ENCODE data around the gene TOP2B.

The TOP2B gene

DNA sequence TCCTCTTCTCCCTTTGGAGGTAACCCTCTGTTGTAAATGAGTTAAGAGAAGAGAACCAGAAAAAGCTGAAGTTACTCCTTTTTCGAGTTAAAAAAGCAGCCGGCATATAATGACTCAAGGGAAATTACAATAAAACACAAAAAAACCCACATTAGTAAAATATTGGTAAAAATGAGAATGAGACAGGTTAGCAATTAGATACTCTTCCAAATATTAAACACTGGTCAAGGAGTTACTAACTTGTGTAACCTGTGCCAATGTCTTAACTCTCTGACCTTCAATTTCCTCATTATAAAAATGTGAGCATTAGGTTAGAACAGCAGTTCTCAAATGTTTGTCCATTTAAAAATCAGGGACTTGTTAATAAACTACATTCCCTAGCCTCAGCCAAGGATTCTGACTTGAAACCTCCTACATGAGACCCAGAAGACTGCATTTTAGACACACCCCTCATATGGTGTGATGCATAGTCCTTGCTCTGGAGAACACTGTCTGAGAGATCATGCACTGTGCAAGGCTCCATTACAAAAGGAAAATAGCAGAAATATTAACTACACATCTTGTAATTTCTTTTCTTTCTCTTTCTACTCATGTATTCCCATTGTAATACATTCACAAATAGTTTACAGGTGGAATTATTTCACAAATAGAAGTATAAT is 42.7 kb upstream of the TOP2B start:
- no peak overlapping the region for H2BK12ac ChIP-seq (ENCODE audit: low read length)
- H2BK5ac ChIP-seq (ENCODE audit: low read depth, low read length, poor library complexity) = no peak overlapping the region
- no peak overlapping the region for H3K9ac ChIP-seq (ENCODE audit: low read length)
- H3K4me3 ChIP-seq (ENCODE audit: low read depth, low read length) = no peak overlapping the region
- H2AFZ ChIP-seq (ENCODE audit: insufficient read depth, low read length, poor library complexity) = no peak overlapping the region
- no peak overlapping the region for H3K23ac ChIP-seq (ENCODE audit: low read length)
- H3K79me2 ChIP-seq (ENCODE audit: control insufficient read depth, insufficient read depth, low read length, poor library complexity) = no peaks in the 10 kb centered on the region
- no peaks in the 10 kb centered on the region for H3K79me1 ChIP-seq (ENCODE audit: low read length)
- no peaks in the 10 kb centered on the region for H3K27me3 ChIP-seq (ENCODE audit: insufficient read depth, low read length)
- DNase-seq = no peak
- no peak overlapping the region for H3K27ac ChIP-seq (ENCODE audit: low read depth, low read length)
- H4K91ac ChIP-seq (ENCODE audit: low read depth, low read length) = no peak overlapping the region
- H3K36me3 ChIP-seq (ENCODE audit: control insufficient read depth in 1 of 2, insufficient read depth in 2 of 2, low read length in 2 of 2) = no peaks in the 10 kb centered on the region
- H3K14ac ChIP-seq (ENCODE audit: low read length) = no peak overlapping the region
- H3K9me3 ChIP-seq (ENCODE audit: insufficient read depth, low read depth, low read length) = peaks cover 1% of the 10 kb centered on the region
- H2AK5ac ChIP-seq (ENCODE audit: low read length) = no peak overlapping the region
- no peak overlapping the region for H4K12ac ChIP-seq (ENCODE audit: low read depth, low read length)
- no peak overlapping the region for H3K4ac ChIP-seq (ENCODE audit: low read depth, low read length)
- no peak overlapping the region for H4K8ac ChIP-seq (ENCODE audit: low read depth, low read length)
- H3K18ac ChIP-seq (ENCODE audit: low read length) = no peak overlapping the region
- no peak overlapping the region for H3K4me2 ChIP-seq (ENCODE audit: low read length)
- no peak overlapping the region for H2BK120ac ChIP-seq (ENCODE audit: insufficient read depth, low read length, poor library complexity)
- H3K4me1 ChIP-seq (ENCODE audit: control insufficient read depth in 1 of 2, insufficient read depth in 2 of 2, low read length in 2 of 2) = no peaks in the 10 kb centered on the region
- WGBS (ENCODE audit: extremely low coverage, insufficient coverage, insufficient read length) = no CpG with 5 or more reads among the region's 2 CpGs

GRCh38 chr3:25706213-25706612 is 41.5 kb upstream of the TOP2B start:
- Histone ChIP-seq H2BK120ac (ENCODE audit: insufficient read depth, low read length, poor library complexity) (no peak overlapping the region), H4K8ac (ENCODE audit: low read depth, low read length) (no peak overlapping the region), H3K9ac (ENCODE audit: low read length) (no peak overlapping the region), H4K12ac (ENCODE audit: low read depth, low read length) (no peak overlapping the region), H3K79me1 (ENCODE audit: low read length) (no peaks in the 10 kb centered on the region), H2AFZ (ENCODE audit: insufficient read depth, low read length, poor library complexity) (no peak overlapping the region), H3K14ac (ENCODE audit: low read length) (no peak overlapping the region), H2AK5ac (ENCODE audit: low read length) (no peak overlapping the region), H3K18ac (ENCODE audit: low read length) (no peak overlapping the region), H2BK12ac (ENCODE audit: low read length) (no peak overlapping the region), H3K79me2 (ENCODE audit: control insufficient read depth, insufficient read depth, low read length, poor library complexity) (no peaks in the 10 kb centered on the region), H3K4ac (ENCODE audit: low read depth, low read length) (no peak overlapping the region), H3K4me3 (ENCODE audit: low read depth, low read length) (no peak overlapping the region), H3K23ac (ENCODE audit: low read length) (no peak overlapping the region), H4K91ac (ENCODE audit: low read depth, low read length) (no peak overlapping the region), H3K4me2 (ENCODE audit: low read length) (no peak overlapping the region), H3K27ac (ENCODE audit: low read depth, low read length) (no peak overlapping the region), H3K4me1 (ENCODE audit: control insufficient read depth in 1 of 2, insufficient read depth in 2 of 2, low read length in 2 of 2) (no peaks in the 10 kb centered on the region), H3K9me3 (ENCODE audit: insufficient read depth, low read depth, low read length) (no peaks in the 10 kb centered on the region), H3K27me3 (ENCODE audit: insufficient read depth, low read length) (no peaks in the 10 kb centered on the region), H2BK5ac (ENCODE audit: low read depth, low read length, poor library complexity) (no peak overlapping the region), H3K36me3 (ENCODE audit: control insufficient read depth in 1 of 2, insufficient read depth in 2 of 2, low read length in 2 of 2) (no peaks in the 10 kb centered on the region)
- WGBS (ENCODE audit: extremely low coverage, insufficient coverage, insufficient read length) = no CpG with 5 or more reads among the region's 4 CpGs
- DNase-seq = no peak

DNA sequence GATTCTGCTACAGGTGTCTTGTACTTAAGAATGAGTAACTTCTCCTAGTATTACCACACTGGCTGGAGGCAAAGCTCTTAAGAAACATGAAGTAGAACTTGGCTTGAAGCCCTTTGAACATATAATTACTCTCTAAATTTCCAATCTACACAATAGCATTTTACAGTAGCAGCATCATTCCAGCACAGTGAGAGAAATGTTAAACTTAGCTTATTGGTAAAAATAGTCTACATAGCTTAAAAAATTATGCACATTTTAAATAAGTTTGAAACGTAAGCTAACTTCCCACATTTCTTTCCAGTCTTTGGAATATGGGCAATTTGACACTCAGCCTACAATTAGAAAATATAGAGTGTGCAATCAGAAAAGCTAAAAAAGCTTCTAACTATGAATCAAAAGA is 32.8 kb upstream of the TOP2B start:
- no peak overlapping the region for H2BK5ac ChIP-seq (ENCODE audit: low read depth, low read length, poor library complexity)
- no peak overlapping the region for H3K27ac ChIP-seq (ENCODE audit: low read depth, low read length)
- H3K27me3 ChIP-seq (ENCODE audit: insufficient read depth, low read length) = no peaks in the 10 kb centered on the region
- H4K8ac ChIP-seq (ENCODE audit: low read depth, low read length) = no peak overlapping the region
- WGBS (ENCODE audit: extremely low coverage, insufficient coverage, insufficient read length) = no CpG with 5 or more reads among the region's 1 CpG
- H3K36me3 ChIP-seq (ENCODE audit: control insufficient read depth in 1 of 2, insufficient read depth in 2 of 2, low read length in 2 of 2) = no peaks in the 10 kb centered on the region
- H3K9ac ChIP-seq (ENCODE audit: low read length) = no peak overlapping the region
- H3K18ac ChIP-seq (ENCODE audit: low read length) = no peak overlapping the region
- H3K23ac ChIP-seq (ENCODE audit: low read length) = no peak overlapping the region
- no peak overlapping the region for H2AFZ ChIP-seq (ENCODE audit: insufficient read depth, low read length, poor library complexity)
- H4K91ac ChIP-seq (ENCODE audit: low read depth, low read length) = no peak overlapping the region
- no peaks in the 10 kb centered on the region for H3K4me1 ChIP-seq (ENCODE audit: control insufficient read depth in 1 of 2, insufficient read depth in 2 of 2, low read length in 2 of 2)
- no peak overlapping the region for H3K4ac ChIP-seq (ENCODE audit: low read depth, low read length)
- H2BK120ac ChIP-seq (ENCODE audit: insufficient read depth, low read length, poor library complexity) = no peak overlapping the region
- no peak overlapping the region for H3K4me3 ChIP-seq (ENCODE audit: low read depth, low read length)
- no peak overlapping the region for H2AK5ac ChIP-seq (ENCODE audit: low read length)
- no peak overlapping the region for H3K4me2 ChIP-seq (ENCODE audit: low read length)
- H3K9me3 ChIP-seq (ENCODE audit: insufficient read depth, low read depth, low read length) = no peaks in the 10 kb centered on the region
- no peak overlapping the region for H4K12ac ChIP-seq (ENCODE audit: low read depth, low read length)
- H2BK12ac ChIP-seq (ENCODE audit: low read length) = no peak overlapping the region
- no peaks in the 10 kb centered on the region for H3K79me2 ChIP-seq (ENCODE audit: control insufficient read depth, insufficient read depth, low read length, poor library complexity)
- DNase-seq = no peak
- H3K14ac ChIP-seq (ENCODE audit: low read length) = no peak overlapping the region
- no peaks in the 10 kb centered on the region for H3K79me1 ChIP-seq (ENCODE audit: low read length)

GRCh38 chr3:25695731-25696420 is 31.2 kb upstream of the TOP2B start:
- no peak overlapping the region for H2BK5ac ChIP-seq (ENCODE audit: low read depth, low read length, poor library complexity)
- H3K4me1 ChIP-seq (ENCODE audit: control insufficient read depth in 1 of 2, insufficient read depth in 2 of 2, low read length in 2 of 2) = no peaks in the 10 kb centered on the region
- H2BK120ac ChIP-seq (ENCODE audit: insufficient read depth, low read length, poor library complexity) = no peak overlapping the region
- no peak overlapping the region for H3K27ac ChIP-seq (ENCODE audit: low read depth, low read length)
- no peaks in the 10 kb centered on the region for H3K79me1 ChIP-seq (ENCODE audit: low read length)
- DNase-seq = no peak
- H4K8ac ChIP-seq (ENCODE audit: low read depth, low read length) = no peak overlapping the region
- no peaks in the 10 kb centered on the region for H3K79me2 ChIP-seq (ENCODE audit: control insufficient read depth, insufficient read depth, low read length, poor library complexity)
- H3K4me2 ChIP-seq (ENCODE audit: low read length) = no peak overlapping the region
- no peak overlapping the region for H3K9ac ChIP-seq (ENCODE audit: low read length)
- H2AFZ ChIP-seq (ENCODE audit: insufficient read depth, low read length, poor library complexity) = no peak overlapping the region
- H2BK12ac ChIP-seq (ENCODE audit: low read length) = no peak overlapping the region
- no peaks in the 10 kb centered on the region for H3K27me3 ChIP-seq (ENCODE audit: insufficient read depth, low read length)
- no peak overlapping the region for H3K18ac ChIP-seq (ENCODE audit: low read length)
- no peaks in the 10 kb centered on the region for H3K36me3 ChIP-seq (ENCODE audit: control insufficient read depth in 1 of 2, insufficient read depth in 2 of 2, low read length in 2 of 2)
- no peak overlapping the region for H3K4me3 ChIP-seq (ENCODE audit: low read depth, low read length)
- H4K12ac ChIP-seq (ENCODE audit: low read depth, low read length) = no peak overlapping the region
- H3K23ac ChIP-seq (ENCODE audit: low read length) = no peak overlapping the region
- no CpG with 5 or more reads among the region's 4 CpGs for WGBS (ENCODE audit: extremely low coverage, insufficient coverage, insufficient read length)
- H3K14ac ChIP-seq (ENCODE audit: low read length) = no peak overlapping the region
- H4K91ac ChIP-seq (ENCODE audit: low read depth, low read length) = no peak overlapping the region
- H2AK5ac ChIP-seq (ENCODE audit: low read length) = no peak overlapping the region
- no peak overlapping the region for H3K4ac ChIP-seq (ENCODE audit: low read depth, low read length)
- no peaks in the 10 kb centered on the region for H3K9me3 ChIP-seq (ENCODE audit: insufficient read depth, low read depth, low read length)

Measured in trophoblast cell (in vitro differentiated cells and primary cell).